GM12891 (cell line): ENCODE measurements around the gene VRK3.

ENCODE experiments used
- DNase-seq: peaks from one replicate; pipeline ENCODE4 v3.0.0; 2011; ENCODE audit warnings: low spot score; ENCODE audit not compliant: insufficient read length
- FAIRE-seq: peaks from 2 replicates; lab custom pipeline; 2011; peaks lifted over from hg19 to GRCh38; lab: Jason Lieb, UNC
- PAX5 ChIP-seq: IDR thresholded peaks from 2 replicates; pipeline ENCODE4 v1.6.1; 2011; ENCODE audit warnings: low read length, moderate library complexity, mild to moderate bottlenecking; ENCODE audit not compliant: insufficient read depth, severe bottlenecking
- POLR2A ChIP-seq: IDR thresholded peaks from 2 replicates; pipeline ENCODE4 v1.6.1; 2011; ENCODE audit warnings: low read depth, low read length, control low read depth
- POLR2AphosphoS5 ChIP-seq: IDR thresholded peaks from 2 replicates; pipeline ENCODE4 v1.6.1; 2011; ENCODE audit warnings: low read depth, low read length, control low read depth
- POU2F2 ChIP-seq: IDR thresholded peaks from 2 replicates; pipeline ENCODE4 v1.6.1; 2011; ENCODE audit warnings: low read depth, mild to moderate bottlenecking, control low read depth, low read length, moderate library complexity
- SPI1 ChIP-seq: IDR thresholded peaks from 2 replicates; pipeline ENCODE4 v1.6.1; 2011; ENCODE audit warnings: low read depth, low read length, control low read depth
- TAF1 ChIP-seq: IDR thresholded peaks from 2 replicates; pipeline ENCODE4 v1.6.1; 2011; ENCODE audit warnings: low read depth, low read length, control low read depth

The VRK3 gene

DNA sequence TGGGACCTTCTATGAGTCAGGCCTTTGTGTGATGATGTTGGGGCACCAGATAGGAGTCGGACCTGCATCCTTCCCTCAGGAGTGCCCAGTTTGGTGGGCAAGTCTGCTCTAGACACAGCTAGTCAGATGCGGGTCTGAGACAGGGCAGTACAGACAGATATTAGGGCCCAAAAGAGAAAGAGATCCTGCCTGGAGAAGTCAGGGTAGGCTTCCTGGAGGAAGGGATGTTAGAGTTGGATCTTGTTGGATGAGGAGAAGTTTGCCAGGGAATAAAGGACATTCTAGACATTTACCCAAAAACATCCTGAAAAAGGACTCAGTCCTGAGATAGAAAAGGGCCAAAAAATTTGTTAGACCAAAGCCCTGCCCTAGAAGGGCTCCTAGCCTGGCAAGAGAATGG, 17.2 kb downstream of the VRK3 start:
- DNase-seq (no peak), FAIRE-seq (no peak)
- no peak for TF ChIP-seq POLR2AphosphoS5
- no peak for TF ChIP-seq POLR2A
- TF ChIP-seq PAX5: no peak
- TF ChIP-seq POU2F2: no peak
- TF ChIP-seq TAF1: no peak
- TF ChIP-seq SPI1: no peak

DNA sequence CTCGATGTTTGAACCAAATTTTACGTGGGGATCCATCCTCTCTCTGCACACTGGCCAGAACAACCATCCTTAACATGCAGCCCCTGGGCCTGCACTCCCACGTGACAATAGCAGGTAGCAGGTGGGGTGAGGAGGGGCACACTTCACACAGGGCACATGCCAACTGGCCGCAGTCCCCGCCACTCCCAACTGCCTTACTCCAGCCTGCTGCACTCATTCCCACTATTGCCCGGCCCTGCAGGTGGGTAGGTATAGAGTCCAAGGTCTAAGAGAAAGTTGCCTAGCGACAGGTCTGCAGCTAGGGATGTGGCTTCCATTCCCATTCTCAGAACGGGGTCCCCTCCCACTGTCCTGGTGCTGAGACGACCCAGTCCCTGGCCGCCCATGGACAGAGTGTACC, 18.0 kb downstream of the VRK3 start:
- DNase-seq: no peak

DNA sequence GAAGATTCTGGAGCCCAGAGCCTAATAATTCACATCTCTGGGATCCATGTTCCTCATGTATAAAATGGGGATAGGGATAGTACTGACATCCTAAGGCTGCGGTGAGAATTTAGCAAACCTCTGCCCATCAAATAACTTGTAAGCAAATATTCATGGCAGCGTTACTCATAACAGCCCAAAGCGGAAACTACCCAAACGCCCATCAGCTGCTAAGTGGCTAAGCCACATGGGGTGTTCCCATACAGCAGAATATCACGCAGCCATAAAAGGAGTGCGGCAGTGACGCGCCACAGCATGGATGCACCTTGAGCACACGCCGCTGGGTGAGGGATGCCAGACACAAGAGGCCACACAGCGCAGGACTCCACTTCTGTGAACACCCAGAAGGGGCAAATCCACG, 19.7 kb downstream of the VRK3 start:
- FAIRE-seq: no peak
- TF ChIP-seq PAX5 (no peak), TAF1 (no peak), POLR2AphosphoS5 (no peak), SPI1 (no peak), POU2F2 (no peak), POLR2A (no peak)
- no peak for DNase-seq

More for the DNA sequence above, 18.0 kb downstream of the VRK3 start:
- TF ChIP-seq TAF1 (no peak), POU2F2 (no peak), PAX5 (no peak), SPI1 (no peak), POLR2A (no peak), POLR2AphosphoS5 (no peak)
- FAIRE-seq: no peak

DNA sequence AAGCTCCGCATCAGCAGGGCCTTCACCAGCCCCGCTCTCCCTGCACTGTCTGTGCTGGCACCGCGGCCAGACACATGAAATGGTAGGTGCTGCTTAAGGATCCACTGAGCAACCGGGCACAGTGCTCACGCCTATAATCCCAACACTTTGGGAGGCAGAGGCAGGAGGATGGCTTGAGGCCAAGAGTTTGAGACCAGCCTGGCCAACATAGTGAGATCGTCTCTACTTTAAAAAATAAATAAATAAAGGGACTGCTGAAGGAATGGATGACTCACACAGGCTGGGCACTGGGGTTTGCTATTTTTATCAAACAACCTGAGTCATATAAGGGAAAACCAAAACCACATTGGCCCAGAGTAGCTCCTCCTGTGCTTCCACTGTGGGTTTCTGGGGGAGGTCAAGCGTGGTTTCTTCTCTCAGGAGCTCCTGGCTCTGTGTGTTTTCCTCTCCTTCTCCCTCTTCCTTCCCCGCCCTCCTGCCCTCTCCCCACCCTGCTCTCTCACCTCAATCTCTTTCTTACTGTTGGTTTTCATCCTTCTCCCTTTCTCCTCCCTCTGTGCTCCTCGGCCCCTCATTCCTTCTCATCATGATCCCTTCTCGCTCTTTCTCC, 21.3 kb downstream of the VRK3 start:
- FAIRE-seq (no peak), DNase-seq (peak; percentile 57)
- TF ChIP-seq PAX5 (peak; percentile 12), POLR2AphosphoS5 (no peak)

DNA sequence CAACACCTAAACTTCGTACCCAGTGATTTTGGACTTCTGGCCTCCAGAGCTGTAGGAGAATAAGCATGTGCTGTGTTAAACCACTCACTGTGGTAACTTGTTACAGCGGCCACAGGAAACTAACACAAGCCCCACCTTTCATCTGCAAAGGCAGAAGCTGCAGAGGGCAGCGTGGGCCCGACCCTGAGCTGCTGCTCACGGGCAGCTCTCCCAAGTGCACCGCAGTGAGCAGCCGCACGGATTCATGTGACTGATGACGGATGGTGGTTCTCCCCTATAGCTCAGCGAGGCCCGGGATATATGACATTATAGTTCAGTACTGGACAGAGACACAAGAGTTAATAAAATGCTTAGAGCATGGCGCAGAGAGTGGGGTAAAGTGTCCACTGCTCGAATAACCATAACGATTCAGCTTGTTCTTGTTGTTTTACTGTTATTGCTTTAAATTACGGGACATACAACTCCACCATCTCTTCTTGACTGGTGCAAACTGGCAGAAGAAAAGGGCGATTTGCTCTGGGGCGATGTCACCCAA, 21.9 kb downstream of the VRK3 start:
- FAIRE-seq: no peak
- DNase-seq: no peak
- TF ChIP-seq POLR2A (no peak), PAX5 (no peak), POU2F2 (no peak), TAF1 (no peak), SPI1 (no peak), POLR2AphosphoS5 (no peak)

DNA sequence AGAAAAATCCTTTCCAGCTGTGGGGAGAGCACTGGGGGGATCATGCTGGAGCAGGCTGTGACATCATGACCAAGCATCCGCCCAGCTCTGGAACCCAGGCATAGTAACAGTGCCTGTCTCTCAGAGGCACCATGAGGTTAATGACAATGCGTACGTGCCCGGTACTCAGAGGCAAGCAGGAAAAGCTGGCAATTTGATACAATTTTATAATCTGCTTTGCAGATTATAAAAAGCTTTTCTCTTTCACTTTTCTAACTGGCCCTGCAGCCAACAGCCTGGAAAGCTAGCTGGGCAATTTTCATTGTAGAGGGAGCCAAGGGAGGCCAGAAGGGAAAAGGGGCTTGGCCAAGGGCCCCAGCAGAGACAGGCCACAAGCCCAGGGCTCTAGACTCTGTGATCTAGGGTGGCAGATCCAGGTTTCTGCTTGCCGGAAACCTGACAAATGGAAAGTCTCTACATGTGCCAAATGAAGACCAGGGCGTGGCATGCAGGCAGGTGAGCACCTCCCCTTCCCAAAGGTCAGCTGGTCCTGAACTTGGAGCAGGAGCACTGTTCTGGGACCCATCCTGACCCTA, 22.7 kb downstream of the VRK3 start:
- DNase-seq (no peak), FAIRE-seq (no peak)
- TF ChIP-seq PAX5 (no peak), POU2F2 (no peak), POLR2A (no peak), TAF1 (no peak), SPI1 (no peak), POLR2AphosphoS5 (no peak)

DNA sequence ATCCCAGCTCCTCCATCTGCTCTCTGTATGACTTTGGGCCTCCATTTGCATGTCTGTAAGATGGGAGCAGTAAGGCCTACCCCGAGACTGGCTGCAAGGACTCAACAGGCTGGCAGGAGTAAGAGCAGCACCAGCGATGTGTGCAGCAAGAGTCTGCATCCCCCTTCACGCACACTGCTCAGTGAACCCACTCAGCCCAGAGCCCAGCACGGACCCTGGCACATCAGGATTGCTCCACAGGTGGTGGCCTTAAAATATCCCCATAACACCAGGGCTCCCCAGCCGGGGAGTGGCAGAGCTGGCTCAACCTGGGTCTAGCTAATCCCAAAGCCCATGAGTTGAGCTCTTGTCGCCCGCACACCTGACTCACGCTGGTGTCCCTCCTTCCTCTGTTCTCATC, 23.4 kb downstream of the VRK3 start:
- no peak for DNase-seq
- TF ChIP-seq SPI1 (no peak), TAF1 (no peak), PAX5 (no peak), POLR2AphosphoS5 (no peak), POLR2A (no peak), POU2F2 (no peak)
- no peak for FAIRE-seq

DNA sequence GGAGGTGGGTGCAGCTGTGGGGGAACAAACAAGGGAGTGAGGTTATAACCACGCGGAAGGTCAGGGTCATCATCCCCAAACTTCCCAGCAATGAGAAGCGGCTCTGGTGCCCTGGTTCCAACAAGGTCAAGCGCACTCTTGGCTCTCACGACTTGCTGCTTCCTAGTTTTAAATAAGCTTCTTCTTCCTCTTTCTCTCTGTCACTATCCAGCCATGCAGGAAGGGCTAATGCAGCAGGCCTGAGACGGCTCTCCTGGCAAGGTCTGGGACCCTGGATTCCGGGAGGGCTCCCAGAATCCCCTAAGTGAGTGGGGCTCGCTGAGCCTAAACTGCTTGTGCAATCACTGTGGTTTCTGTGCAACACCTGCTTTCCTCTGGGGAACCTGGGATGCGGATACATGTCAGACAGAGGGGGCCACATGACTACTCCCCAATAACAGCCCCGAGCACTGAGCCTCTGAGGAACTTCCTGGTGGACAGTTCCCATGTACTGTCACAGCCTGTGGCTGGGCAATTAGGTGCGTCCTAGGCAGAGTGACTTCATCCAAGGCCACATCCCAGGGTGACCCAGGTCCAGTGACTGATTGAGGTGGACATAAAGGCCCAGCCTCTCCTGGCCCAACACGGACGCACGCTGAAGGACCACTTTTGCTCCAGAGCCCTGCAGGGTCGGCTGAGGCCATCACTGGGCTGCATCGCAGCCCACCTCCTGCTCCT, 24.2 kb downstream of the VRK3 start:
- no peak for DNase-seq
- FAIRE-seq: no peak
- no peak for TF ChIP-seq POLR2A
- no peak for TF ChIP-seq PAX5
- no peak for TF ChIP-seq POLR2AphosphoS5
- no peak for TF ChIP-seq SPI1
- no peak for TF ChIP-seq TAF1
- no peak for TF ChIP-seq POU2F2

DNA sequence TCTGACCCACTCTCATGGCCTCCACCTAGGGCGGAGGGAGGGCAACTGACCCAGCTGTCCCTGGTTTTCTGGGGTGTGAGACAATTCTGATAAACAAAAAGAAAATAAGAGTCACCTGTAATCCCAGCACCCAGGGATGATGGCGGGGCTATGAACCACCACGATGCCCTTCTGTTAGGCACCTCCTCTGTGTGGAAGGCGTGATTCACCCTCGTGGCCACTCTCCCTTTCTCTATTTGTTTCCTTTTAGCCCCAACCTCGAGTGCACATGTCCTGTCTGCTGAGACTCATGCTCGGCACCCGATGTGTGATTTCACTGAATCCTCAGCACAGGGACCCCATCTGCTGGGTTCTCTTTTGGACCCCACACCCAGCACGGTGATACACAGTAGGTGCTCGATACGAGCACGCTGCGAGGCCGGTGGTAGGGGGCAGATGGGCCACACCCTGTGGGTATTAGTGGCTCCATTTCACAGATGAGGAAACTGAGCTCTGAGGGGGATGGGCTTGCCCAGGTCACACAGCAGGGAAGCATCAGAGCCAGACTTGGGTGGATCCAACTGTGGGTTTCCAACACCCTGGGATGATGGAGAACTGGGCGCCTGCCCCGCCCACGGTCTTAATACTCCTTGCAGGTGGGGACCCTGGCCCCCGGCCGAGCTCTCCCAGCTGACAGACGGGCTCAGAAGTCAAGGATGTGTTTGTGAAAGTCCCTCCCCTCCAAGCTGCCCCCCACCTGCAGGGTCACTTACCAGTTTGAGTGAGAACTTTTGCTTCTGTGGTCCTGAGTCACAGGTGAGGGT, 24.9 kb downstream of the VRK3 start:
- no peak for TF ChIP-seq PAX5
- TF ChIP-seq SPI1: no peak
- no peak for TF ChIP-seq TAF1
- no peak for TF ChIP-seq POLR2AphosphoS5
- TF ChIP-seq POLR2A: no peak
- no peak for TF ChIP-seq POU2F2
- FAIRE-seq: no peak
- DNase-seq: no peak

DNA sequence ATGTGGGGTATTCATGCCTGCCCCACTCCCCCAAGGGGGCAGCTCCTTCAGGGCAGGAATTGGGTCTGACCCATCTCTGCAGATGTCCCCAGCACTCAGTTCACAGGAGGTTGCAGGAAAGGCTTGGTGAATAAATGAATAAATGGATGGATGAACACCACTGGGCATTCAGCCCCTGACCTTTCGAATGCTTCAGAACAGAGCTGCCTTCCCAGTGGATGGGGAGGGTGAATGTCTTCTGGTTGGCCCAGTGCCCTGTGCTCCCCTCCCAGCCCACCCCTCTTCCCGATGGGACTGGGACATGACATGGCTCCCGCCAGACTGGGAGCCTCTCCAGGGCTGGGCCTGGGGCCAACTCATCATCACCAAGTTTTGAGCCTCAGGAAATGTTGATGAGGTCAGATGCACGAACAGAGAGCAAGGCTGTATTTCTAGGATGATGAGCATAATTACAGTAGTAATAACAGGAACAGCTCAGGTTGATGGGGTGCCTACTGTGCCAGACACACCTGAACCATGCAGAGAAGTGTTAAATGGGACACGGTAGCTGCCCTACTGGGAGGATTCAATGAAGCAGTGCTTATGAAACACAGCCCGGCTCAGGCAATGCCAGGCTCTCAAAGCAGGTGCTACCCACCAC, 25.7 kb downstream of the VRK3 start:
- FAIRE-seq: no peak
- TF ChIP-seq PAX5: no peak
- DNase-seq: no peak
